Measurements from ENCODE around the gene AP4M1.

GRCh38 chr7:100095289-100095688 is 6.2 kb upstream of the AP4M1 start:
- TF ChIP-seq POLR2A (IDR thresholded peaks at IDR 0.05) (no peak), POLR2AphosphoS5 (IDR thresholded peaks at IDR 0.05) (no peak), CTCF (IDR thresholded peaks at IDR 0.05) (no peak)
